ENCODE data around the gene OGFR. TPM values are rescaled to one million over a fixed set of nuclear protein-coding genes. Genes with fewer than 3 reads are reported as not detected.

OGFR gene
- total RNA-seq, 1 donor from 2014 or later, result 56.5 TPM

GRCh38 chr20:62795023-62795761 is 9.4 kb upstream of the OGFR start:
- no peak for TF ChIP-seq CTCF (IDR thresholded peaks at IDR 0.05; ENCODE audit: unreplicated experiment)
- H3K4me1 Mint-ChIP-seq, result peaks cover 22% of the 10 kb centered on the region
- H3K4me3 Mint-ChIP-seq, result peak overlapping the region; percentile 75
- H3K36me3 Mint-ChIP-seq, result peaks cover 11% of the 10 kb centered on the region
- peaks cover 1% of the 10 kb centered on the region for H3K27me3 Mint-ChIP-seq (ENCODE audit: low read depth)
- H3K9me3 Mint-ChIP-seq, result no peaks in the 10 kb centered on the region
- peak overlapping the region; percentile 87 for H3K27ac Mint-ChIP-seq
- peak in 1 of 2 experiments; percentile 76 for DNase-seq (ENCODE audit: low spot score in 2 of 2, unreplicated experiment in 2 of 2)

- Mint-ChIP-seq H3K4me3 (peak overlapping the region; percentile 86), H3K27ac (peak overlapping the region; percentile 75), H3K36me3 (peaks cover 13% of the 10 kb centered on the region), H3K4me1 (peaks cover 16% of the 10 kb centered on the region), H3K9me3 (no peaks in the 10 kb centered on the region), H3K27me3 (ENCODE audit: low read depth) (no peaks in the 10 kb centered on the region)
- TF ChIP-seq CTCF (IDR thresholded peaks at IDR 0.05; ENCODE audit: unreplicated experiment), result no peak
- DNase-seq (ENCODE audit: low spot score in 2 of 2, unreplicated experiment in 2 of 2), result no peak
These were observed 7.7 kb upstream of the OGFR start for GRCh38 chr20:62796699-62797491.

- Mint-ChIP-seq H3K36me3 (peaks cover 13% of the 10 kb centered on the region), H3K4me1 (peaks cover 16% of the 10 kb centered on the region)
These were observed 6.7 kb upstream of the OGFR start for GRCh38 chr20:62797671-62798532.

GRCh38 chr20:62799036-62799435 is 5.6 kb upstream of the OGFR start:
- H3K36me3 Mint-ChIP-seq, result peaks cover 13% of the 10 kb centered on the region
- no peaks in the 10 kb centered on the region for H3K27me3 Mint-ChIP-seq (ENCODE audit: low read depth)
- H3K4me1 Mint-ChIP-seq, result peaks cover 17% of the 10 kb centered on the region
- DNase-seq (ENCODE audit: low spot score in 2 of 2, unreplicated experiment in 2 of 2), result no peak
- H3K9me3 Mint-ChIP-seq, result no peaks in the 10 kb centered on the region
- no peak for TF ChIP-seq CTCF (IDR thresholded peaks at IDR 0.05; ENCODE audit: unreplicated experiment)
- no peak overlapping the region for H3K4me3 Mint-ChIP-seq
- no peak overlapping the region for H3K27ac Mint-ChIP-seq

More at GRCh38 chr20:62797671-62798532, 6.7 kb upstream of the OGFR start:
- Mint-ChIP-seq H3K27me3 (ENCODE audit: low read depth) (no peaks in the 10 kb centered on the region), H3K9me3 (no peaks in the 10 kb centered on the region), H3K27ac (no peak overlapping the region), H3K4me3 (peak overlapping the region; percentile 86)
- no peak for DNase-seq (ENCODE audit: low spot score in 2 of 2, unreplicated experiment in 2 of 2)
- no peak for TF ChIP-seq CTCF (IDR thresholded peaks at IDR 0.05; ENCODE audit: unreplicated experiment)

- no peaks in the 10 kb centered on the region for H3K27me3 Mint-ChIP-seq (ENCODE audit: low read depth)
- no peak for DNase-seq (ENCODE audit: low spot score in 2 of 2, unreplicated experiment in 2 of 2)
- no peaks in the 10 kb centered on the region for H3K9me3 Mint-ChIP-seq
- no peak overlapping the region for H3K27ac Mint-ChIP-seq
- H3K4me1 Mint-ChIP-seq, result peaks cover 20% of the 10 kb centered on the region
- TF ChIP-seq CTCF (IDR thresholded peaks at IDR 0.05; ENCODE audit: unreplicated experiment), result no peak
- no peak overlapping the region for H3K4me3 Mint-ChIP-seq
- H3K36me3 Mint-ChIP-seq, result peaks cover 13% of the 10 kb centered on the region
These were observed 5.2 kb upstream of the OGFR start for GRCh38 chr20:62799459-62799858.
